K562 (cell line): Measurements from ENCODE around the gene B2M. TPM values are rescaled to one million over a fixed set of nuclear protein-coding genes. Genes with fewer than 3 reads are reported as not detected.
A peak's percentile ranks its signal among the peaks of the same experiment; 100 is the strongest.

ENCODE experiments used
- ADNP ChIP-seq: fragments of 200-800 bp; sonication (Bioruptor generic); IDR thresholded peaks from 2 replicates; pipeline ENCODE4 v1.6.1; 2016; ENCODE audit warnings: missing genetic modification characterization, missing compliant biosample characterization
- BMI1 ChIP-seq: fragments of 150-350 bp; IDR thresholded peaks from 2 replicates; pipeline ENCODE4 v1.6.1; 2014; ENCODE audit warnings: low read length
- CREM ChIP-seq: IDR thresholded peaks from 2 replicates; pipeline ENCODE4 v1.6.1; 2014; ENCODE audit warnings: antibody characterized with exemption, low read depth
- EHMT2 ChIP-seq: fragments of 450-650 bp; IDR thresholded peaks from 2 replicates; pipeline ENCODE4 v1.6.1; 2018; ENCODE audit warnings: antibody characterized with exemption
- ETS2 ChIP-seq: IDR thresholded peaks from 2 replicates; pipeline ENCODE4 v1.6.1; 2016; ENCODE audit warnings: borderline replicate concordance, missing genetic modification characterization, mild to moderate bottlenecking, moderate library complexity, missing compliant biosample characterization; ENCODE audit not compliant: poor library complexity, severe bottlenecking
- FOXJ2 ChIP-seq: fragments of 200-800 bp; sonication (Bioruptor generic); IDR thresholded peaks from 2 replicates; pipeline ENCODE4 v1.6.1; 2016; ENCODE audit warnings: missing genetic modification characterization, missing compliant biosample characterization
- GABPB1 ChIP-seq: sonication (generic); formaldehyde crosslinking; IDR thresholded peaks from 2 replicates; pipeline ENCODE4 v1.8.0; 2022; ENCODE audit warnings: mild to moderate bottlenecking, missing genetic modification reagents
- HMGN3 ChIP-seq: IDR thresholded peaks from 2 replicates; pipeline ENCODE4 v1.6.1; 2011; ENCODE audit warnings: borderline replicate concordance, low read depth, mild to moderate bottlenecking, mixed read lengths, low read length; ENCODE audit not compliant: insufficient read length; ENCODE audit errors: extremely low read depth
- NCOA4 ChIP-seq: fragments of 450-650 bp; IDR thresholded peaks from 2 replicates; pipeline ENCODE4 v1.6.1; 2018; ENCODE audit warnings: mild to moderate bottlenecking; ENCODE audit not compliant: partially characterized antibody
- NEUROD1 ChIP-seq: fragments of 150-350 bp; IDR thresholded peaks from 2 replicates; pipeline ENCODE4 v1.6.1; 2014; ENCODE audit warnings: borderline replicate concordance, low read length, low read depth; ENCODE audit not compliant: partially characterized antibody
- POLR2AphosphoS2 ChIP-seq: IDR thresholded peaks from 2 replicates; pipeline ENCODE4 v1.6.1; 2012; ENCODE audit warnings: low read length, improper control_type of control experiment
- PURB ChIP-seq: sonication (generic); formaldehyde crosslinking; IDR thresholded peaks from 2 replicates; pipeline ENCODE4 v1.9.0; 2021; ENCODE audit warnings: low read depth, mild to moderate bottlenecking, missing genetic modification reagents
- SIN3B ChIP-seq: fragments of 450-650 bp; IDR thresholded peaks from 2 replicates; pipeline ENCODE4 v1.6.1; 2017; ENCODE audit warnings: low read depth, mild to moderate bottlenecking, moderate library complexity
- SMARCA5 ChIP-seq: fragments of 450-650 bp; IDR thresholded peaks from 2 replicates; pipeline ENCODE4 v1.6.1; 2016
- SRSF1 ChIP-seq: fragments of 200-400 bp; formaldehyde crosslinking; IDR thresholded peaks from 2 replicates; pipeline ENCODE4 v1.6.1; 2017; ENCODE audit warnings: mild to moderate bottlenecking, low read depth, low read length, moderate library complexity
- TAF15 ChIP-seq: fragments of 200-400 bp; formaldehyde crosslinking; IDR thresholded peaks from 2 replicates; pipeline ENCODE4 v1.6.1; 2017; ENCODE audit warnings: mild to moderate bottlenecking, low read depth, low read length, moderate library complexity
- XRCC5 ChIP-seq: fragments of 200-400 bp; formaldehyde crosslinking; IDR thresholded peaks from 2 replicates; pipeline ENCODE4 v1.6.1; 2017; ENCODE audit warnings: low read depth, mild to moderate bottlenecking, low read length
- ZNF239 ChIP-seq: fragments of 250-450 bp; sonication (Bioruptor Pico); IDR thresholded peaks from 2 replicates; pipeline ENCODE4 v1.4.0; 2020; ENCODE audit warnings: mild to moderate bottlenecking
- ZNF668 ChIP-seq: fragments of 250-450 bp; sonication (Bioruptor Pico); IDR thresholded peaks from 2 replicates; pipeline ENCODE4 v1.8.0; 2022; ENCODE audit warnings: mild to moderate bottlenecking, inconsistent platforms
- ZNF778 ChIP-seq: fragments of 450-650 bp; formaldehyde crosslinking; IDR thresholded peaks from 2 replicates; pipeline ENCODE4 v1.4.0; 2020; ENCODE audit warnings: mild to moderate bottlenecking, moderate library complexity
- ZNF780A ChIP-seq: fragments of 250-450 bp; sonication (Bioruptor Pico); IDR thresholded peaks from 2 replicates; pipeline ENCODE4 v1.5.0; 2021; ENCODE audit warnings: mild to moderate bottlenecking
- polyA plus RNA-seq, 8 experiments: library from polyadenylated mRNA; depleted of rRNA in 4 of 8; stranded (reverse) in 5 of 8; unstranded in 3 of 8; fragments of >200 nt; fragmentation: Nextera tagmentation in 2 of 8; fragmentation: Illumina TruSeq in 1 of 8; extraction: Ambion mirVana in 2 of 8; extraction: Trizol in 1 of 8; gene quantifications; 2 replicates each; pipeline versions ENCODE4 v1.2.1 to v1.2.3, GENCODE V29; 2011 to 2014; ENCODE audit warnings: inconsistent platforms in 1 of 8, missing spikeins in 1 of 8
- total RNA-seq, 7 experiments: library from RNA; depleted of rRNA in 6 of 7; stranded (reverse); fragments of >200 nt in 6 of 7; fragmentation: Illumina TruSeq in 2 of 7; extraction: Trizol in 2 of 7; gene quantifications; 2 replicates each; pipeline versions ENCODE4 v1.2.1 to v1.2.3, GENCODE V29; 2011 to 2021; ENCODE audit warnings: low replicate concordance in 1 of 7
- TF ChIP-seq, protein P1 (sequence below): fragments of 450-650 bp; IDR thresholded peaks from 2 replicates; pipeline ENCODE4 v1.6.1; 2014; ENCODE audit warnings: low read depth, mild to moderate bottlenecking, moderate library complexity, borderline replicate concordance
- TF ChIP-seq, protein P2 (sequence below): sonication (generic); formaldehyde crosslinking; IDR thresholded peaks from 2 replicates; pipeline ENCODE4 v1.8.0; 2022; ENCODE audit warnings: mild to moderate bottlenecking, missing genetic modification reagents
- TF ChIP-seq, protein P3 (sequence below): fragments of 250-450 bp; sonication (Bioruptor Pico); IDR thresholded peaks from 2 replicates; pipeline ENCODE4 v1.4.0; 2020; ENCODE audit warnings: borderline replicate concordance
- TF ChIP-seq, protein P4 (sequence below): fragments of 450-650 bp; formaldehyde crosslinking; IDR thresholded peaks from 2 replicates; pipeline ENCODE4 v1.4.0; 2020; ENCODE audit warnings: mild to moderate bottlenecking, moderate library complexity

B2M gene
- total and polyA plus RNA-seq, 9 of the 15 experiments (the other 6 are each of a cell fraction or from before 2014, with no cell fraction given) = 460 to 3,138 (median 1,032) TPM

DNA sequence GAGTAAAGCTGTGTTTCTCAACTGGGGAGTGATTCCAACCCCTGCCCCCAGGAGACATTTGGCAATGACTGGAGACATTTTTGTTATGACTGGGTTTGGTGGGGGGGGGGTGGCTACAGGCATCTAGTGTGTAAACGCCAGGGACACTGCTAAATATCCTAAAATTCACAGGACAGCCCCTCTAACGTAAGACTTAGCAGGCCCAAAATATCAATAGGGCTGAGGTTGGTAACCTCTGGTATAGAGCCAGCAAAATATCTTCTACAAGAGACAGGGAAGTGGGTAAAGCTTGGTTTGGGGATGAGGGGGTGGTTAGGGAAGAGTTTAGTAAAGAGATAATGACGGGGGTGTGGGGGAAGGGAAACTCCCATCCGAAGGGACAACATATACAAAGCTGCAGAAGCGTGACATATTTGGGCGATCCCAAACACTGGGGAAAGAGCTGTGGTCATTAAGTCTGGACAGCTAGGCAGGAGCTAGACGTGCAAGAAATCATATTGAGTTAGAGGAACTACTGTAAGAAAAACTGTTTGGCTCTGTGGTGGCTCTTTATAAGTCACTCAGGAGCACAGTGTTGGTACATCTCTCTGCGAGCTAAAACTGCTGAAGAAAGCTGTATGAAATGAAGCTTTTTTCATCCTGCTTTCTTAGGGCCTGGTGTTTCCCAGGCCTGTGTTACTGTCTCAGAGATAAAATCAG is 24.3 kb downstream of the B2M start (continued):
- TF ChIP-seq, protein P1, sequence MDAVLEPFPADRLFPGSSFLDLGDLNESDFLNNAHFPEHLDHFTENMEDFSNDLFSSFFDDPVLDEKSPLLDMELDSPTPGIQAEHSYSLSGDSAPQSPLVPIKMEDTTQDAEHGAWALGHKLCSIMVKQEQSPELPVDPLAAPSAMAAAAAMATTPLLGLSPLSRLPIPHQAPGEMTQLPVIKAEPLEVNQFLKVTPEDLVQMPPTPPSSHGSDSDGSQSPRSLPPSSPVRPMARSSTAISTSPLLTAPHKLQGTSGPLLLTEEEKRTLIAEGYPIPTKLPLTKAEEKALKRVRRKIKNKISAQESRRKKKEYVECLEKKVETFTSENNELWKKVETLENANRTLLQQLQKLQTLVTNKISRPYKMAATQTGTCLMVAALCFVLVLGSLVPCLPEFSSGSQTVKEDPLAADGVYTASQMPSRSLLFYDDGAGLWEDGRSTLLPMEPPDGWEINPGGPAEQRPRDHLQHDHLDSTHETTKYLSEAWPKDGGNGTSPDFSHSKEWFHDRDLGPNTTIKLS = 0 out of 2 replicates have a peak, but pooled peaks have one; percentile 21
- TF ChIP-seq ZNF778 (CRISPR knock-in tag) (no peak), ZNF668 (CRISPR knock-in tag) (no peak), EHMT2 (peak; percentile 56; the same call in 1 of the 2 replicates), NCOA4 (no peak), PURB (no peak), NEUROD1 (no peak), SRSF1 (no peak), BMI1 (no peak), ZNF780A (CRISPR knock-in tag) (no peak), XRCC5 (no peak), CREM (peak; percentile 55), POLR2AphosphoS2 (no peak), HMGN3 (no peak), SMARCA5 (no peak), GABPB1 (CRISPR knock-in tag) (no peak), ADNP (no peak), SIN3B (no peak), TAF15 (no peak), FOXJ2 (tag) (no peak), ETS2 (tag) (no peak), ZNF239 (CRISPR knock-in tag) (no peak)
- TF ChIP-seq, protein P2, sequence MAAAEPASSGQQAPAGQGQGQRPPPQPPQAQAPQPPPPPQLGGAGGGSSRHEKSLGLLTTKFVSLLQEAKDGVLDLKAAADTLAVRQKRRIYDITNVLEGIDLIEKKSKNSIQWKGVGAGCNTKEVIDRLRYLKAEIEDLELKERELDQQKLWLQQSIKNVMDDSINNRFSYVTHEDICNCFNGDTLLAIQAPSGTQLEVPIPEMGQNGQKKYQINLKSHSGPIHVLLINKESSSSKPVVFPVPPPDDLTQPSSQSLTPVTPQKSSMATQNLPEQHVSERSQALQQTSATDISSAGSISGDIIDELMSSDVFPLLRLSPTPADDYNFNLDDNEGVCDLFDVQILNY (CRISPR knock-in tag) = no peak
- TF ChIP-seq, protein P3, sequence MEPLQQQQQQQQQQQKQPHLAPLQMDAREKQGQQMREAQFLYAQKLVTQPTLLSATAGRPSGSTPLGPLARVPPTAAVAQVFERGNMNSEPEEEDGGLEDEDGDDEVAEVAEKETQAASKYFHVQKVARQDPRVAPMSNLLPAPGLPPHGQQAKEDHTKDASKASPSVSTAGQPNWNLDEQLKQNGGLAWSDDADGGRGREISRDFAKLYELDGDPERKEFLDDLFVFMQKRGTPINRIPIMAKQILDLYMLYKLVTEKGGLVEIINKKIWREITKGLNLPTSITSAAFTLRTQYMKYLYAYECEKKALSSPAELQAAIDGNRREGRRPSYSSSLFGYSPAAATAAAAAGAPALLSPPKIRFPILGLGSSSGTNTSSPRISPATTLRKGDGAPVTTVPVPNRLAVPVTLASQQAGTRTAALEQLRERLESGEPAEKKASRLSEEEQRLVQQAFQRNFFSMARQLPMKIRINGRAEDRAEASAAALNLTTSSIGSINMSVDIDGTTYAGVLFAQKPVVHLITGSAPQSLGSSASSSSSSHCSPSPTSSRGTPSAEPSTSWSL = no peak
- TF ChIP-seq, protein P4, sequence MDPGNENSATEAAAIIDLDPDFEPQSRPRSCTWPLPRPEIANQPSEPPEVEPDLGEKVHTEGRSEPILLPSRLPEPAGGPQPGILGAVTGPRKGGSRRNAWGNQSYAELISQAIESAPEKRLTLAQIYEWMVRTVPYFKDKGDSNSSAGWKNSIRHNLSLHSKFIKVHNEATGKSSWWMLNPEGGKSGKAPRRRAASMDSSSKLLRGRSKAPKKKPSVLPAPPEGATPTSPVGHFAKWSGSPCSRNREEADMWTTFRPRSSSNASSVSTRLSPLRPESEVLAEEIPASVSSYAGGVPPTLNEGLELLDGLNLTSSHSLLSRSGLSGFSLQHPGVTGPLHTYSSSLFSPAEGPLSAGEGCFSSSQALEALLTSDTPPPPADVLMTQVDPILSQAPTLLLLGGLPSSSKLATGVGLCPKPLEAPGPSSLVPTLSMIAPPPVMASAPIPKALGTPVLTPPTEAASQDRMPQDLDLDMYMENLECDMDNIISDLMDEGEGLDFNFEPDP (CRISPR knock-in tag) = no peak
